GM23338 (cell line): ENCODE measurements around the gene PSMG4.

ENCODE experiments used
- CTCF ChIP-seq, 2 experiments: fragments of 200-600 bp in 1 of 2; sonication (generic) in 1 of 2; conservative IDR thresholded peaks; 2 replicates each; pipeline versions ENCODE4 v1.5.1 to v1.6.1; 2016 to 2017; ENCODE audit warnings: antibody characterized with exemption in 2 of 2, low read depth in 2 of 2, mild to moderate bottlenecking in 2 of 2, moderate library complexity in 1 of 2
- EZH2 ChIP-seq: fragments of 200-600 bp; sonication (generic); IDR thresholded peaks from one replicate; pipeline ENCODE4 v1.8.0; 2017; ENCODE audit warnings: antibody characterized with exemption, mild to moderate bottlenecking, low read depth; ENCODE audit not compliant: unreplicated experiment

GRCh38 chr6:3231247-3232016 is 27.3 kb upstream of the PSMG4 start:
- TF ChIP-seq EZH2, result no peak
- TF ChIP-seq CTCF (conservative IDR thresholded peaks at IDR 0.05; ENCODE audit: low read depth in 2 of 2), result no peak
